NB4 (cell line): ENCODE data around the gene DNAJB11.

ENCODE experiments used
- MYC ChIP-seq: IDR thresholded peaks from 2 replicates; pipeline ENCODE4 v1.6.1; 2011; ENCODE audit warnings: low read depth, low read length
- POLR2A ChIP-seq: IDR thresholded peaks from 2 replicates; pipeline ENCODE4 v1.6.1; 2011; ENCODE audit warnings: mild to moderate bottlenecking; ENCODE audit not compliant: insufficient read length; ENCODE audit errors: extremely low read depth
- TF ChIP-seq, protein P1 (sequence below): IDR thresholded peaks from one replicate; pipeline ENCODE4 v1.5.1; 2012; ENCODE audit warnings: low read depth, low read length

DNA sequence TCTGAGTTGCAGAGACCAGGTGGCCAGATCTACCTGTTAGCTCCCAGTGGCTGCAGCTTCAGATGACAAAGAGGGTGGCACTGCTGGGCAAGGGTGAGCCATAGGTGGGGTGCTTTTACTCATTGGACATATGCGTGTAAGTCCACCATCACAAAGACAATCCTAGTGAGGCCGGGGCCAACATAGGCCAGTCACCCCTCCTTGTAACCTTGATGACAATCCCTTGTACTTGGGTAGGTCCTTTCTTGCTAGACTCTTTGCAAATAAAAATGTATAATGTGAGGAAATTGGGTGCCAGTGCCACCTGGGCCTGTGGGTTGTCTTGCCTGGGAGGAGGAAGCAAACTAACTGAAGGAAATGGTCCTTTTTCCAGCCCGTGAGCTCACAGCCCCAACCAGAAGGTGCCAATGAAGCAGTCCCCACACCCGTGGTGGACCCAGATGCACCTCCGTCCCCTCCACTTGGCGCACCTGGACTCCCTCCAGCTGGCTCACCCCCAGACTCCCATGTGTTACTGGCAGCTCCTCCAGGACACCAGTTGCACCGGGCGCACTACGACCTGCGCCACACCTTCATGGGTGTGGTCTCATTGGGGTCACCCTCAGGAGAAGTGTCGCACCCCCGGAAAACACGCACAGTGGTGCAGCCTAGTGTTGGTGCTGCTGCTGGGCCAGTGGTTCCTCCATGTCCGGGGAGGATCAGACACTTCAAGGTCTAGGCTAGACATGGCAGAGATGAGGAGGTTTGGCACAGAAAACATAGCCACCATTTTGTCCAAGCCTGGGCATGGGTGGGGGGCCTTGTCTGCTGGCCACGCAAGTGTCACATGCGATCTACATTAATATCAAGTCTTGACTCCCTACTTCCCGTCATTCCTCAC lies 49.9 kb downstream of the DNAJB11 start:
- TF ChIP-seq, protein P1, sequence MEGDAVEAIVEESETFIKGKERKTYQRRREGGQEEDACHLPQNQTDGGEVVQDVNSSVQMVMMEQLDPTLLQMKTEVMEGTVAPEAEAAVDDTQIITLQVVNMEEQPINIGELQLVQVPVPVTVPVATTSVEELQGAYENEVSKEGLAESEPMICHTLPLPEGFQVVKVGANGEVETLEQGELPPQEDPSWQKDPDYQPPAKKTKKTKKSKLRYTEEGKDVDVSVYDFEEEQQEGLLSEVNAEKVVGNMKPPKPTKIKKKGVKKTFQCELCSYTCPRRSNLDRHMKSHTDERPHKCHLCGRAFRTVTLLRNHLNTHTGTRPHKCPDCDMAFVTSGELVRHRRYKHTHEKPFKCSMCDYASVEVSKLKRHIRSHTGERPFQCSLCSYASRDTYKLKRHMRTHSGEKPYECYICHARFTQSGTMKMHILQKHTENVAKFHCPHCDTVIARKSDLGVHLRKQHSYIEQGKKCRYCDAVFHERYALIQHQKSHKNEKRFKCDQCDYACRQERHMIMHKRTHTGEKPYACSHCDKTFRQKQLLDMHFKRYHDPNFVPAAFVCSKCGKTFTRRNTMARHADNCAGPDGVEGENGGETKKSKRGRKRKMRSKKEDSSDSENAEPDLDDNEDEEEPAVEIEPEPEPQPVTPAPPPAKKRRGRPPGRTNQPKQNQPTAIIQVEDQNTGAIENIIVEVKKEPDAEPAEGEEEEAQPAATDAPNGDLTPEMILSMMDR = no peak
- no peak for TF ChIP-seq POLR2A
- TF ChIP-seq MYC = no peak
